Calu3 (cell line): ENCODE measurements around the gene SLC4A8. TPM values are rescaled to one million over a fixed set of nuclear protein-coding genes. Genes with fewer than 3 reads are reported as not detected.

ENCODE experiments used
- BruUV-seq: library from RNA; stranded (reverse); fragments of 400-500 nt; replicated peaks from 2 replicates; lab custom pipeline; 2021; lab: Mats Ljungman, UMichigan
- CTCF ChIA-PET: fragments of 300-600 bp; sonication (Branson Sonifier 250); formaldehyde crosslinking; loops from one replicate; lab custom pipeline; 2022; ENCODE audit warnings: antibody characterized with exemption; lab: Charles Lee
- DNase-seq: peaks from one replicate; pipeline ENCODE4 v3.0.0; 2022
- H3K27ac Mint-ChIP-seq: one replicate; pipeline ENCODE4 v1.8.0; 2022; ENCODE audit warnings: mixed read lengths; ENCODE audit not compliant: unreplicated experiment
- H3K27me3 Mint-ChIP-seq: one replicate; pipeline ENCODE4 v1.8.0; 2022; ENCODE audit warnings: mixed read lengths; ENCODE audit not compliant: unreplicated experiment
- H3K36me3 Mint-ChIP-seq: one replicate; pipeline ENCODE4 v1.8.0; 2022; ENCODE audit warnings: mild to moderate bottlenecking, moderate library complexity, mixed read lengths; ENCODE audit not compliant: insufficient read depth, unreplicated experiment
- H3K4me1 Mint-ChIP-seq: one replicate; pipeline ENCODE4 v1.8.0; 2022; ENCODE audit warnings: mild to moderate bottlenecking, low read depth, mixed read lengths; ENCODE audit not compliant: unreplicated experiment
- H3K4me3 Mint-ChIP-seq: one replicate; pipeline ENCODE4 v1.8.0; 2022; ENCODE audit warnings: mild to moderate bottlenecking, low read depth, moderate library complexity, mixed read lengths; ENCODE audit not compliant: unreplicated experiment
- H3K9me3 Mint-ChIP-seq: one replicate; pipeline ENCODE4 v1.8.0; 2022; ENCODE audit warnings: low read depth, mixed read lengths; ENCODE audit not compliant: unreplicated experiment
- intact Hi-C: fragments of 100-400 bp; cut with micrococcal nuclease; formaldehyde crosslinking; loops from one replicate; pipeline ENCODE4 v1.10.0; 2022; ENCODE audit not compliant: unreplicated experiment
- total RNA-seq: library from RNA; stranded (reverse); gene quantifications from 2 replicates; pipeline ENCODE4 v1.2.3, GENCODE V29; 2022
- TF ChIP-seq, protein P1 (sequence below): fragments of 200-600 bp; IDR thresholded peaks from one replicate; pipeline ENCODE4 v1.8.0; 2022; ENCODE audit warnings: antibody characterized with exemption; ENCODE audit not compliant: unreplicated experiment

SLC4A8 gene
- total RNA-seq, 1 experiment from 2014 or later = 1.1 TPM

DNA sequence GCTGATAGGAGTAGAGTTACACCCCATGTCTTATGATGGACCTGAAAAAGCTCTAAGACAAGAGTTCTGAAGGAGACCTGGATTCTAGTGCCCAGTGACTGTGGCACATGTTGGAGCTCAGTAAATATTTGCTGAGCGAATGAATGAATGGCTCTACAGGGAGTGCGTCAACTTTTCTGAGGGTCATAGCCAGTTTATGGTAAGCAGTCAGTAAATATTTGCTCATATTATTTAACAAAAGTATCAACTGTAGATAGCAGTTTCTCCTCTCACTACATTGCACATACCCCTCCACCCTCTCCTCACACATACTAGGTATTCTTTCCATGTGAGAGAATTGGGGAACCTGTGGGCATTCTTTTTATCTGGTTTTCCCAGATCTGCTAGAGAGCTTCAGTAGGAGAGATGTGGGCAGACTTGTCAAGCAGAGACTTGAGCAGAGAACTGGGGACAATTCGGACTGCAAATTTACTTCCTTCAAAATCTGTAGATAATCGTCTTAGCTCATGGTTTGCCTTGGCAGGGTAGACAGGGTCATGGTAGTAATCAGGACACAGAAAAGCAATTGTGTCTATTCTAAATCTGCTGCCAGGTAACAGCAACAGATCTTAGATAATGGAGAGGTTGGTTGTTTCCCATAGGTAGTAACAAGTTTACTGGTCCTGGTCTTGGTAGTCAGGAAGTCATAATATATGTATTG, 5.7 kb downstream of the SLC4A8 start:
- no peaks in the 10 kb centered on the region for H3K36me3 Mint-ChIP-seq
- no peak overlapping the region for H3K27ac Mint-ChIP-seq
- no peaks in the 10 kb centered on the region for H3K4me1 Mint-ChIP-seq
- H3K4me3 Mint-ChIP-seq = no peak overlapping the region
- H3K9me3 Mint-ChIP-seq = no peaks in the 10 kb centered on the region
- CTCF ChIA-PET = interaction anchor here (1.6 kb wide), 1 partner anchor 102 kb away, joined by 5 read pairs; no protein-coding TSS in a partner anchor
- BruUV-seq = no TSS peak
- peak; percentile 22 for DNase-seq
- TF ChIP-seq, protein P1, sequence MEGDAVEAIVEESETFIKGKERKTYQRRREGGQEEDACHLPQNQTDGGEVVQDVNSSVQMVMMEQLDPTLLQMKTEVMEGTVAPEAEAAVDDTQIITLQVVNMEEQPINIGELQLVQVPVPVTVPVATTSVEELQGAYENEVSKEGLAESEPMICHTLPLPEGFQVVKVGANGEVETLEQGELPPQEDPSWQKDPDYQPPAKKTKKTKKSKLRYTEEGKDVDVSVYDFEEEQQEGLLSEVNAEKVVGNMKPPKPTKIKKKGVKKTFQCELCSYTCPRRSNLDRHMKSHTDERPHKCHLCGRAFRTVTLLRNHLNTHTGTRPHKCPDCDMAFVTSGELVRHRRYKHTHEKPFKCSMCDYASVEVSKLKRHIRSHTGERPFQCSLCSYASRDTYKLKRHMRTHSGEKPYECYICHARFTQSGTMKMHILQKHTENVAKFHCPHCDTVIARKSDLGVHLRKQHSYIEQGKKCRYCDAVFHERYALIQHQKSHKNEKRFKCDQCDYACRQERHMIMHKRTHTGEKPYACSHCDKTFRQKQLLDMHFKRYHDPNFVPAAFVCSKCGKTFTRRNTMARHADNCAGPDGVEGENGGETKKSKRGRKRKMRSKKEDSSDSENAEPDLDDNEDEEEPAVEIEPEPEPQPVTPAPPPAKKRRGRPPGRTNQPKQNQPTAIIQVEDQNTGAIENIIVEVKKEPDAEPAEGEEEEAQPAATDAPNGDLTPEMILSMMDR = no peak
- H3K27me3 Mint-ChIP-seq = peaks cover 61% of the 10 kb centered on the region
- intact Hi-C loops = no loop called here

DNA sequence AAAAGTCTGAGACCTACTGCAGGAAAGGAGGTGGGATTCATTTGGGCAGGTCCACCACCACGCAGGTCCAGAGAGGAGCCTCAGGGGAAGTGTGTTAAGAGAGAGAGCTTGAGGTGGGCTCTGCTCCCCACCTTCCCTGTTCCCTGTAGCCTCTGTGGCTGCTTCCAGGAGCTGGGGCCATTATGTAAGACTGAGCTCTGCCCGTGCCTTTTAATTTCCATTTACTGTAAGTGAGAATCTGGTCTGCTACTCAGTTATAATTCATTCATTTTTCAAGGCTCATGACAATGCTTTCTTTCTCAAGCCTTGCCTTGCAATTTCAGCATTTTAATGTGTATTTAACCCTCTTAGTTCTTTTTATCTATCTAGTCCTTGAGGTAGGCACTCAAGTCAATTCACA, 8.3 kb downstream of the SLC4A8 start:
- CTCF ChIA-PET = no interaction called here
- H3K27ac Mint-ChIP-seq = no peak overlapping the region

DNA sequence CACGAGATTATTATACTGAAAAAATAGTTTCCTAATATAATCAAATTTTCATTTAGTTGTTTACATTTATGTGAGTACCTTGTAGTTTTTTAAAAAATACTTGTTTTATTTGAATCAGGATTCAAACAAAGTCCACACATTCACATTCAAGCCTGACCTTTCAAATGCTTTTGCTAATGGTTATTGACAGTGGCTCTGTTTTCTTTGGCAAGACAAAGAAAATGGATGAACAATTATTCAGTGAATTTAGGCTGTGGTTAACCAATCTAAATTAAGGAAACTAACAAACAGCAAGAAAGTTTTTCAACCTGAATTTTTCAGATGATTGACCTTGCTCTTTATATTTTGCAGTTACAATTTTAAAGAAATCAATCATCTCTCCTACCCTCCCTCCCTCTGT, 9.7 kb downstream of the SLC4A8 start:
- Mint-ChIP-seq H3K9me3 (no peaks in the 10 kb centered on the region), H3K4me1 (no peaks in the 10 kb centered on the region), H3K27me3 (peaks cover 43% of the 10 kb centered on the region), H3K4me3 (no peak overlapping the region), H3K27ac (no peak overlapping the region), H3K36me3 (no peaks in the 10 kb centered on the region)
- BruUV-seq = no TSS peak
- no peak for DNase-seq
- intact Hi-C loops = no loop called here
- CTCF ChIA-PET = no interaction called here
- TF ChIP-seq, protein P1 = no peak

More for the DNA sequence above, 8.3 kb downstream of the SLC4A8 start:
- no peak overlapping the region for H3K4me3 Mint-ChIP-seq
- DNase-seq = no peak
- peaks cover 41% of the 10 kb centered on the region for H3K27me3 Mint-ChIP-seq
- intact Hi-C loops = no loop called here
- no peaks in the 10 kb centered on the region for H3K36me3 Mint-ChIP-seq
- TF ChIP-seq, protein P1 = no peak
- H3K9me3 Mint-ChIP-seq = no peaks in the 10 kb centered on the region
- BruUV-seq = no TSS peak
- H3K4me1 Mint-ChIP-seq = no peaks in the 10 kb centered on the region

DNA sequence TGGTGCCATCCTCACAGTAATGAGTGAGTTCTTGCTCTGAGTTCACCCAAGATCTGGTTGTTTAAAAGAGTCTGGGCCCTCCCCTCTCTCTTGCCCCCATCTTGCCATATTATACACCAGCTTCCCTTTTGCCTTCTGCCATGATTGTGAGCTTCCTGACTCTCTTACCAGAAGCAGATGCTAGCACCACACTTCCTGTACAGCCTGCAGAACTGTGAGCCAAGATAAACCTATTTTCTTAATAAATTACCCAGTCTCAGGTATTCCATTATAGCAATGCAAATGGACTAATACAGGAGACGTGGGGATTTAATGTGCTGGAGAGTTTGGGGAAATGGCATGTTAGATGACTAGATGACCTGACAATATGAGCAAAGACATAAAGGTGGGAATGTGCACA, 12.8 kb downstream of the SLC4A8 start:
- Mint-ChIP-seq H3K4me3 (no peak overlapping the region), H3K27ac (no peak overlapping the region), H3K9me3 (no peaks in the 10 kb centered on the region), H3K36me3 (no peaks in the 10 kb centered on the region), H3K27me3 (peaks cover 48% of the 10 kb centered on the region), H3K4me1 (peaks cover 11% of the 10 kb centered on the region)
- BruUV-seq = no TSS peak
- CTCF ChIA-PET = no interaction called here
- intact Hi-C loops = no loop called here
- no peak for DNase-seq
- TF ChIP-seq, protein P1 = no peak
